Activated naive CD4-positive, alpha-beta T cell (primary cell): ENCODE results near the gene CCNT2.
A peak's percentile ranks its signal among the peaks of the same experiment; 100 is the strongest.
"Not testable (repeated sequence)": the region's sequence is repeated elsewhere in the genome, so short reads cannot be mapped to it uniquely, and the experiment has no call there.

ENCODE experiments used
- DNase-seq, 4 experiments: peaks; one replicate each; lab custom pipeline; 2025; lab: John Stamatoyannopoulos, UW

CCNT2 gene

GRCh38 chr2:134918526-134919340 lies at the start of gene CCNT2:
TSS of gene CCNT2 (plus strand) at chr2:134918822. CDS start at chr2:134918855, 33 bp downstream.
- peak; percentile 98 to 99 (median 99) for DNase-seq

- DNase-seq: no peak
Observed at GRCh38 chr2:134869946-134870736, 48.5 kb upstream of the CCNT2 start.

GRCh38 chr2:134873152-134873551 lies 45.5 kb upstream of the CCNT2 start:
- DNase-seq: no peak

GRCh38 chr2:134875309-134875708 lies 43.3 kb upstream of the CCNT2 start:
- no peak for DNase-seq

- no peak for DNase-seq
Observed at GRCh38 chr2:134882773-134883172, 35.8 kb upstream of the CCNT2 start.

- no peak for DNase-seq
Observed at GRCh38 chr2:134883552-134884293, 34.9 kb upstream of the CCNT2 start.

GRCh38 chr2:134884435-134884834 lies 34.2 kb upstream of the CCNT2 start:
- no peak for DNase-seq

GRCh38 chr2:134892282-134893035 lies 26.2 kb upstream of the CCNT2 start:
- no peak for DNase-seq

GRCh38 chr2:134897932-134898331 lies 20.7 kb upstream of the CCNT2 start:
- no peak for DNase-seq

GRCh38 chr2:134899204-134899603 lies 19.4 kb upstream of the CCNT2 start:
- no peak for DNase-seq

- no peak for DNase-seq
Observed at GRCh38 chr2:134900151-134900550, 18.5 kb upstream of the CCNT2 start.

GRCh38 chr2:134903701-134904100 lies 14.9 kb upstream of the CCNT2 start:
- DNase-seq: not testable (repeated sequence)

GRCh38 chr2:134905168-134905567 lies 13.5 kb upstream of the CCNT2 start:
- no peak for DNase-seq

GRCh38 chr2:134906726-134907125 lies 11.9 kb upstream of the CCNT2 start:
- no peak for DNase-seq

- not testable (repeated sequence) for DNase-seq
Observed at GRCh38 chr2:134907441-134908116, 11.0 kb upstream of the CCNT2 start.

GRCh38 chr2:134910763-134911399 lies 7.7 kb upstream of the CCNT2 start:
- DNase-seq: no peak

GRCh38 chr2:134911400-134911785 lies 7.2 kb upstream of the CCNT2 start:
- no peak for DNase-seq

- DNase-seq: no peak
Observed at GRCh38 chr2:134912361-134912760, 6.3 kb upstream of the CCNT2 start.

- DNase-seq: peak in 1 of 4 experiments; percentile 7
Observed at GRCh38 chr2:134917360-134917865, 1.2 kb upstream of the CCNT2 start.

- peak; percentile 85 to 93 (median 88) for DNase-seq
Observed at GRCh38 chr2:134917888-134918525, 615 bp upstream of the CCNT2 start.
